Measurements from ENCODE around the gene PORCN.
A peak's percentile ranks its signal among the peaks of the same experiment; 100 is the strongest.
"Not testable (repeated sequence)": the region's sequence is repeated elsewhere in the genome, so short reads cannot be mapped to it uniquely, and the experiment has no call there.

The PORCN gene

GRCh38 chrX:48515842-48516241, 7.0 kb downstream of the PORCN start:
- ATAC-seq (ENCODE audit: low read depth) = no peak

GRCh38 chrX:48516285-48516684, 7.5 kb downstream of the PORCN start:
- TF ChIP-seq CTCF (IDR thresholded peaks at IDR 0.05; ENCODE audit: poor library complexity, severe bottlenecking) = no peak
- no peaks in the 10 kb centered on the region for H3K9me3 ChIP-seq (ENCODE audit: severe bottlenecking)
- ATAC-seq (ENCODE audit: low read depth) (no peak), DNase-seq (ENCODE audit: low spot score) (no peak)
- no peaks in the 10 kb centered on the region for H3K27me3 ChIP-seq (ENCODE audit: insufficient read depth, poor library complexity, severe bottlenecking)
- no peak overlapping the region for H3K27ac ChIP-seq (ENCODE audit: poor library complexity, severe bottlenecking)
- H3K36me3 ChIP-seq (ENCODE audit: low read depth) = peaks cover 32% of the 10 kb centered on the region
- H3K4me3 ChIP-seq (ENCODE audit: severe bottlenecking) = no peak overlapping the region
- peaks cover 6% of the 10 kb centered on the region for H3K4me1 ChIP-seq (ENCODE audit: insufficient read depth, poor library complexity, severe bottlenecking)

More at GRCh38 chrX:48515842-48516241, 7.0 kb downstream of the PORCN start:
- H3K27me3 ChIP-seq (ENCODE audit: insufficient read depth, poor library complexity, severe bottlenecking) = no peaks in the 10 kb centered on the region
- peaks cover 6% of the 10 kb centered on the region for H3K4me1 ChIP-seq (ENCODE audit: insufficient read depth, poor library complexity, severe bottlenecking)
- no peak overlapping the region for H3K4me3 ChIP-seq (ENCODE audit: severe bottlenecking)
- DNase-seq (ENCODE audit: low spot score) = no peak
- H3K27ac ChIP-seq (ENCODE audit: poor library complexity, severe bottlenecking) = no peak overlapping the region
- no peak for TF ChIP-seq CTCF (IDR thresholded peaks at IDR 0.05; ENCODE audit: poor library complexity, severe bottlenecking)
- peaks cover 33% of the 10 kb centered on the region for H3K36me3 ChIP-seq (ENCODE audit: low read depth)
- no peaks in the 10 kb centered on the region for H3K9me3 ChIP-seq (ENCODE audit: severe bottlenecking)

GRCh38 chrX:48516987-48517386, 8.2 kb downstream of the PORCN start:
- Histone ChIP-seq H3K27me3 (ENCODE audit: insufficient read depth, poor library complexity, severe bottlenecking) (no peaks in the 10 kb centered on the region), H3K27ac (ENCODE audit: poor library complexity, severe bottlenecking) (no peak overlapping the region), H3K9me3 (ENCODE audit: severe bottlenecking) (no peaks in the 10 kb centered on the region), H3K4me3 (ENCODE audit: severe bottlenecking) (no peak overlapping the region), H3K4me1 (ENCODE audit: insufficient read depth, poor library complexity, severe bottlenecking) (peaks cover 6% of the 10 kb centered on the region), H3K36me3 (ENCODE audit: low read depth) (peaks cover 29% of the 10 kb centered on the region)
- DNase-seq (ENCODE audit: low spot score) (no peak), ATAC-seq (ENCODE audit: low read depth) (no peak)
- no peak for TF ChIP-seq CTCF (IDR thresholded peaks at IDR 0.05; ENCODE audit: poor library complexity, severe bottlenecking)

- peak overlapping the region; percentile 72 for H3K27ac ChIP-seq (ENCODE audit: poor library complexity, severe bottlenecking)
- not testable (repeated sequence) for H3K9me3 ChIP-seq (ENCODE audit: severe bottlenecking); H3K27me3 ChIP-seq (ENCODE audit: insufficient read depth, poor library complexity, severe bottlenecking); ATAC-seq (ENCODE audit: low read depth); H3K4me3 ChIP-seq (ENCODE audit: severe bottlenecking); DNase-seq (ENCODE audit: low spot score); H3K4me1 ChIP-seq (ENCODE audit: insufficient read depth, poor library complexity, severe bottlenecking)
- peaks cover 33% of the 10 kb centered on the region for H3K36me3 ChIP-seq (ENCODE audit: low read depth)
Observed at GRCh38 chrX:48519481-48519880, 10.7 kb downstream of the PORCN start.

GRCh38 chrX:48520455-48520854, 11.7 kb downstream of the PORCN start:
- ATAC-seq (ENCODE audit: low read depth) (no peak), DNase-seq (ENCODE audit: low spot score) (no peak)
- H3K27ac ChIP-seq (ENCODE audit: poor library complexity, severe bottlenecking) = peak overlapping the region; percentile 72
- H3K4me3 ChIP-seq (ENCODE audit: severe bottlenecking) = no peak overlapping the region
- peaks cover 3% of the 10 kb centered on the region for H3K4me1 ChIP-seq (ENCODE audit: insufficient read depth, poor library complexity, severe bottlenecking)
- no peak for TF ChIP-seq CTCF (IDR thresholded peaks at IDR 0.05; ENCODE audit: poor library complexity, severe bottlenecking)
- no peaks in the 10 kb centered on the region for H3K27me3 ChIP-seq (ENCODE audit: insufficient read depth, poor library complexity, severe bottlenecking)
- no peaks in the 10 kb centered on the region for H3K9me3 ChIP-seq (ENCODE audit: severe bottlenecking)
- peaks cover 39% of the 10 kb centered on the region for H3K36me3 ChIP-seq (ENCODE audit: low read depth)
